SU-DHL-6 (cell line): Measurements from ENCODE around the gene MANSC4.

Source experiments
- H2AFZ ChIP-seq: fragments of 200-600 bp; sonication (generic); 2 replicates; pipeline ENCODE4 v1.6.1; 2014; ENCODE audit warnings: low read depth, mild to moderate bottlenecking, moderate library complexity, mixed read lengths, antibody characterized with exemption, low read length; ENCODE audit not compliant: severe bottlenecking
- H3F3A ChIP-seq: fragments of 200-600 bp; shearing (Covaris generic); 2 replicates; pipeline ENCODE4 v1.6.0; 2016; ENCODE audit warnings: antibody characterized with exemption, mild to moderate bottlenecking; ENCODE audit not compliant: insufficient read depth
- H3K27ac ChIP-seq: fragments of 200-600 bp; sonication (generic); 2 replicates; pipeline ENCODE4 v1.5.1; 2016; ENCODE audit warnings: low read depth, mild to moderate bottlenecking, low read length, moderate library complexity, mixed read lengths
- H3K27me3 ChIP-seq: fragments of 200-600 bp; sonication (generic), shearing (Covaris generic); 2 replicates; pipeline ENCODE4 v1.6.0; 2014; ENCODE audit warnings: mild to moderate bottlenecking, low read length
- H3K36me3 ChIP-seq: fragments of 200-600 bp; sonication (generic); 2 replicates; pipeline ENCODE4 v1.6.1; 2014; ENCODE audit warnings: mild to moderate bottlenecking, low read length, mixed read lengths
- H3K4me2 ChIP-seq: fragments of 300-600, 200-600 bp; shearing (Covaris generic), sonication (generic); 2 replicates; pipeline ENCODE4 v1.6.0; 2014; ENCODE audit warnings: low read length, low read depth, mild to moderate bottlenecking; ENCODE audit not compliant: poor library complexity, severe bottlenecking
- H3K4me3 ChIP-seq: fragments of 200-600 bp; sonication (generic); 2 replicates; pipeline ENCODE4 v1.5.1; 2014; ENCODE audit warnings: antibody characterized with exemption, low read length, mild to moderate bottlenecking, mixed read lengths; ENCODE audit not compliant: insufficient read depth, poor library complexity, severe bottlenecking
- H3K79me2 ChIP-seq: fragments of 200-600 bp; sonication (generic); 2 replicates; pipeline ENCODE4 v1.6.1; 2014; ENCODE audit warnings: mild to moderate bottlenecking, low read length, moderate library complexity; ENCODE audit not compliant: insufficient read depth
- H3K9ac ChIP-seq: fragments of 200-600 bp; sonication (generic); 2 replicates; pipeline ENCODE4 v1.7.0; 2014; ENCODE audit warnings: mild to moderate bottlenecking, low read length
- H3K9me2 ChIP-seq: fragments of 200-600 bp; sonication (generic); replicated peaks from 2 replicates; pipeline ENCODE4 v1.6.1; 2014; ENCODE audit warnings: low read length; ENCODE audit not compliant: insufficient read depth
- H3K9me3 ChIP-seq: fragments of 200-600 bp; sonication (generic); 2 replicates; pipeline ENCODE4 v1.6.1; 2014; ENCODE audit warnings: low read length, mixed read lengths; ENCODE audit not compliant: insufficient read depth
- H4K20me1 ChIP-seq: fragments of 200-600 bp; sonication (generic); 2 replicates; pipeline ENCODE4 v1.6.1; 2014; ENCODE audit warnings: low read depth, mild to moderate bottlenecking, antibody characterized with exemption, low read length, moderate library complexity, mixed read lengths
- EZH2phosphoT487 ChIP-seq: fragments of 200-600 bp; sonication (generic), shearing (Covaris generic); conservative IDR thresholded peaks from 2 replicates; pipeline ENCODE4 v1.6.1; 2018; ENCODE audit warnings: mild to moderate bottlenecking, antibody characterized with exemption, low read length, moderate library complexity, mixed read lengths
- TF ChIP-seq, protein P1 (sequence below): fragments of 200-600 bp; sonication (generic); IDR thresholded peaks from one replicate; pipeline ENCODE4 v1.5.1; 2017; ENCODE audit warnings: antibody characterized with exemption, mild to moderate bottlenecking, low read length, moderate library complexity; ENCODE audit not compliant: insufficient read depth, poor library complexity, severe bottlenecking

Gene MANSC4

GRCh38 chr12:27777141-27777540 is 2.9 kb downstream of the MANSC4 start:
- Histone ChIP-seq H3K27me3 (no peaks in the 10 kb centered on the region), H3K27ac (no peak overlapping the region), H3K9ac (no peak overlapping the region), H3K4me3 (no peak overlapping the region), H3K9me2 (no peaks in the 10 kb centered on the region), H3K9me3 (no peaks in the 10 kb centered on the region), H3K79me2 (peaks cover 18% of the 10 kb centered on the region), H4K20me1 (no peaks in the 10 kb centered on the region), H2AFZ (no peak overlapping the region), H3K36me3 (no peaks in the 10 kb centered on the region), H3F3A (peaks cover 10% of the 10 kb centered on the region; the same call in 1 of the 2 replicates), H3K4me2 (no peak overlapping the region)
- no peak for TF ChIP-seq EZH2phosphoT487
- TF ChIP-seq, protein P1, sequence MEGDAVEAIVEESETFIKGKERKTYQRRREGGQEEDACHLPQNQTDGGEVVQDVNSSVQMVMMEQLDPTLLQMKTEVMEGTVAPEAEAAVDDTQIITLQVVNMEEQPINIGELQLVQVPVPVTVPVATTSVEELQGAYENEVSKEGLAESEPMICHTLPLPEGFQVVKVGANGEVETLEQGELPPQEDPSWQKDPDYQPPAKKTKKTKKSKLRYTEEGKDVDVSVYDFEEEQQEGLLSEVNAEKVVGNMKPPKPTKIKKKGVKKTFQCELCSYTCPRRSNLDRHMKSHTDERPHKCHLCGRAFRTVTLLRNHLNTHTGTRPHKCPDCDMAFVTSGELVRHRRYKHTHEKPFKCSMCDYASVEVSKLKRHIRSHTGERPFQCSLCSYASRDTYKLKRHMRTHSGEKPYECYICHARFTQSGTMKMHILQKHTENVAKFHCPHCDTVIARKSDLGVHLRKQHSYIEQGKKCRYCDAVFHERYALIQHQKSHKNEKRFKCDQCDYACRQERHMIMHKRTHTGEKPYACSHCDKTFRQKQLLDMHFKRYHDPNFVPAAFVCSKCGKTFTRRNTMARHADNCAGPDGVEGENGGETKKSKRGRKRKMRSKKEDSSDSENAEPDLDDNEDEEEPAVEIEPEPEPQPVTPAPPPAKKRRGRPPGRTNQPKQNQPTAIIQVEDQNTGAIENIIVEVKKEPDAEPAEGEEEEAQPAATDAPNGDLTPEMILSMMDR: no peak

DNA sequence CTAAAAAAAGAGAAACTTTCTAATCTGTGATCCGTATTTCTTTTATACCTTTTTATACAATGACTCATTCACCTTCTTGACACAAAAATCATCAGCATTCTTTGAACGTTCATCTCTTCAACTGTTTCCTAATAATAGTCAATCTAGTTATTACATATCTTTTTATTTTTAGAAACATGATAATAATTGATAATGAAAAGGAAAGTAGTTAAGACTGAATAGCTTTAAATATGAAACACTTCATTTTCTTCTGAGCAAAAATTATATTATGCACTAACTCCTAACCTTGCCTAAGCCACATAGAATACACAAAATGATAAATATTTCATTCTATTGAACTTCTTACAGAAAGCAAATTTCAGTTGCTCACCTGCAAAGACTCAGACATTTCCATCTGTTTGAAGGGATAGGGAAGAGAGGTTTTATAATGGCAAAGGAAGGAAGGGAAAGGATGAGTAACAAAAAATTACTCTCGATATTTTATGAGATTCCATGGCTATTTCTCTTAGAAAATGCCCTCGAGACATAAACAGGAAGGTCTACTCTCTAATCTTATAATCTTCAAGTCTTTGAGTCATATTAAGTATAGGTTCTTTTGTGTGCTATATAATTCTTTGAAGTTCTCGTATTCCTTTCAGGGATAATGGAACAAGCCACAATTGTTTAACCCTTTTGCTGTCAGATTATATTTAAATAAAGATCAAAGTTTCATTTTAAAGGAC is 7.5 kb downstream of the MANSC4 start:
- H3K9ac ChIP-seq: no peak overlapping the region
- H3K9me3 ChIP-seq: no peaks in the 10 kb centered on the region
- no peaks in the 10 kb centered on the region for H3K27me3 ChIP-seq
- H3K36me3 ChIP-seq: no peaks in the 10 kb centered on the region
- H3K4me3 ChIP-seq: no peak overlapping the region
- no peak overlapping the region for H2AFZ ChIP-seq
- no peaks in the 10 kb centered on the region for H3K79me2 ChIP-seq
- no peak overlapping the region for H3K4me2 ChIP-seq
- H3K27ac ChIP-seq: no peak overlapping the region
- H4K20me1 ChIP-seq: no peaks in the 10 kb centered on the region
- H3K9me2 ChIP-seq: no peaks in the 10 kb centered on the region
- TF ChIP-seq EZH2phosphoT487: no peak
- TF ChIP-seq, protein P1: no peak
- no peaks in the 10 kb centered on the region for H3F3A ChIP-seq

DNA sequence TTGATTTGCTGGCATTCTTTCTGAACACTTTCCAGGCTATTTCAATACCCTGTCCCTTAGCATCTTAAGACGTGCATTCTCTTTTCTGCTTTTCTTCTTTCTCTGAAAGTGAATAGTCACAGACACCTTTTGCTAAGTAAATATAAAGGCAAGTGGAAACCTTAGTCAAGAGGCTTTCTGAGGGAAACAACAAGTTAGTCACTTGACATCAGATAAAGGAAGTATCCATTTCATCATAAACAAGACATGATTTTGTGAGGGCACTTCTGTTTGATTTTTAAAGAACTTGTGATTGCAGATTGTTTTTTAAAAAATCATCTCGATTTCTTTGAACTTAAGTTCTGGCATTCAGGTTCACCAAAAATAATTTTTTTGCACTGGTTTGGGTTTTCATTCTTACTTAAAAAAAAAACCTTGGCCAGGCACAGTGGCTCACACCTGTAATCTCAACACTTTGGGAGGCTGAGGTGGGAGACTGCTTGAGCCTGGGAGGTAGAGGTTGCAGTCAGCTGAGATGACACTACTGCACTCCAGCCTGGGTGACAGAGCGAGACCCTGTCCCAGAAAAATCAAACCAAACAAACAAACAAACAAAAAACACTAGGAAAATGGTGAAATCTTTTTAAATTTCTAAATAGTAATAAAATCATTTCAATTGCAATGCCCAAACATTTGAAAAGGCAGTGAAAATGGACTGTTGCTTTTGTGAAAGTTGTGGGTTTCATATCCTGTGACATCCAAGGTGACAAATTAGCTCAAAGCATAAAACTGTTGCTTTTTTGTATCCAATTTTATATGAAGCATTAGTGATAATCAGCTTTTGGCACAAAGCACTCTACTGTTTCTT is 8.3 kb downstream of the MANSC4 start:
- H2AFZ ChIP-seq: no peak overlapping the region
- no peaks in the 10 kb centered on the region for H4K20me1 ChIP-seq
- no peak overlapping the region for H3K27ac ChIP-seq
- no peak for TF ChIP-seq EZH2phosphoT487
- TF ChIP-seq, protein P1: no peak
- no peak overlapping the region for H3K9ac ChIP-seq
- no peaks in the 10 kb centered on the region for H3K9me3 ChIP-seq
- H3K27me3 ChIP-seq: no peaks in the 10 kb centered on the region
- H3F3A ChIP-seq: no peaks in the 10 kb centered on the region
- no peak overlapping the region for H3K4me2 ChIP-seq
- no peaks in the 10 kb centered on the region for H3K79me2 ChIP-seq
- no peaks in the 10 kb centered on the region for H3K36me3 ChIP-seq
- no peaks in the 10 kb centered on the region for H3K9me2 ChIP-seq
- H3K4me3 ChIP-seq: no peak overlapping the region
